COLO668 (cell line): ENCODE results near the gene FXR2.
"Not testable (repeated sequence)": the region's sequence is repeated elsewhere in the genome, so short reads cannot be mapped to it uniquely, and the experiment has no call there.

Experiments used
- DNase-seq: peaks from one replicate; lab custom pipeline; 2025; ENCODE audit not compliant: unreplicated experiment; lab: John Stamatoyannopoulos, UW

The FXR2 gene

DNA sequence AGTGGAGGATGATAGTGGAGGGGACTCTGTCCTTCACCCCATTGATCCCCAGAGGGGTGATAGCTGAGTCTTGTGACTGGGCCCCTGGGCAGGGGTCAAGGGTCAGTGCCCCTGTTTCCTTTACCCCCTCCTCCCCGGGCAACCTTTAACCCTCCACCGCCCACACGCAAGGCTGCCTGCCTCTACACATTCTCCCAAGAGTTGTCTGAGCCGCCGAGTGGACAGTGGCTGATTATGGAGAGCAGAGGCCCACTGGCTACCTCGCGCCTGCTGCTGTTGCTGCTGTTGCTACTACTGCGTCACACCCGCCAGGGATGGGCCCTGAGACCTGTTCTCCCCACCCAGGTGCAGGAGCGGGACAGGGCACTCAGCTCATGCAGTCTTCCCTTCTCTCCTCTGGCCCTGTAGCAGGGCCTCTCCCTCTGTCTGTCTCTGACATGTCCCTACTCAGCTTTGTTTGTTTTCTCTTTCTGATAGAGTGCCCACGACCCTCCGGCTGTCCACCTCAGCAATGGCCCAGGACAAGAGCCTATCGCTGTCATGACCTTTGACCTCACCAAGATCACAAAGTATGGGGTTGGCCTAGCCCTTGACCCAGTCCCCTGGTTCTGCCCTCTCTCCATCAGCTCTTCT is 15.4 kb upstream of the FXR2 start, which contains the start of gene SHBG:
TSS of gene SHBG (plus strand) at position 197 of the 633 bp plus-strand sequence. CDS start at position 235, 38 bp downstream.
- no peak for DNase-seq

DNA sequence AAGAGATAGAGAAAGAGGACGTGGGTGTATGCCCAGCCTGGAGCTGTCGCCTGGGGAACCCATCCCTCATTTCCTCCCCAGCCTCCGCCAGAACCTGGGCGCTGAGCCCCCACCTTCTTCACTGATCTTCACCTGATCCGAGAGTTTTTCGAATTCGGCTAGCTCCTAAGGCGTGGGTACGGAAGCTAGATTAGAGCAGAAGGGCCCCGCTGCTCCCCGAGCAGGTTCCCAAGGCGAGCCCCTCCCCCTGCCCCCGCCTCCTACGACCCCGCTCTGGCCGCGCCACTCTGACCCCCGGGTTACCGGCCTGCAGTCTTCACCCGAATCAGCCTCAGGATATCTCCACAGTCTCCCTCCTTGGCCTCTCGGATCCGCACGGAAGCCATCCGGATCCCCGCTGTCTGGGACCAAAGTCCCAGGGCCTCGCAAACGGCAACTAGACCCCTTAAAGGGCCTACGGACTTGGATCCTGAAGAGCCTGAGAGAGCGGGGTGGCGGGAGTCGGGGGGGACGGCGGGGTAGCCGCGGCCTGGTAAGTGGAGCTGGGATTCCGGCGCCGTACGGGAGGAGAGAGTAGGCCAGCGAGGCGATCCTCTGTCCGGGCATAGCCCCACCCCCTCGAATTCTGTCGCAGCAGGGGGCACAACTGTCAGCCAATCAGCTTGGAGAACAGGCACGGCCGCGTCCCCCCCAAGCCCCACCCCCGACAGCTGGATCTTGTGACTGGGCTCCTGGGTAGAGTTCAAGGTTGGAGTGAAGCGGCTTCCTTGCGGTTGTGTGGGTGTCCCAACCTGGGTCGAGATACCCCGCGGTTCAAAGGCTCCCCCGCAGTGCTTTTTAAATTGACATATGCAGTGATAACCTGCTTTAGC is 12.8 kb upstream of the FXR2 start, which contains the start of gene SAT2:
TSS of gene SAT2 (minus strand) at position 572 of the 872 bp plus-strand sequence. CDS start at position 386, 186 bp downstream.
- DNase-seq = peak; percentile 77

GRCh38 chr17:7626956-7627249 is 12.2 kb upstream of the FXR2 start:
- DNase-seq = no peak

DNA sequence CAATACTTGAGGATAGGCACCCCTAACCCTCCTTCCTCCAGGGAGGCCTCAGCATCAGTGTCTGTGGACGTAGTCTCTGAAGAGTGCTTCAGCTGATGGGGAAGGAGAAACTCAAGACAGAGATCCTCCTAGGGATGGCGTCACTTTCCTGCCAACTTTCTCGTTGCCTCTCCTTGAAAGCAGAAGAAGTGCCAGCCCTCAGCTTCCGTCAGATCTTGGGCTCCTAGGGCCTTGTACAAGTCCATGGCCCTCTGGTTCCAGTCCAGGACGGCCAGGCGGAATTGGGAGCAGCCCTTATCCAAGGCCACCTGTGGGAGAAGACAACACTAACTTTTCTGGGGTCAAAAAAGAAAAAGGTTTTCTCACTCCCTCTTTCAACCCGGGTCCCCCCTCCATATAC is 11.6 kb upstream of the FXR2 start:
- no peak for DNase-seq

GRCh38 chr17:7625749-7626148 is 11.1 kb upstream of the FXR2 start:
- DNase-seq = not testable (repeated sequence)

DNA sequence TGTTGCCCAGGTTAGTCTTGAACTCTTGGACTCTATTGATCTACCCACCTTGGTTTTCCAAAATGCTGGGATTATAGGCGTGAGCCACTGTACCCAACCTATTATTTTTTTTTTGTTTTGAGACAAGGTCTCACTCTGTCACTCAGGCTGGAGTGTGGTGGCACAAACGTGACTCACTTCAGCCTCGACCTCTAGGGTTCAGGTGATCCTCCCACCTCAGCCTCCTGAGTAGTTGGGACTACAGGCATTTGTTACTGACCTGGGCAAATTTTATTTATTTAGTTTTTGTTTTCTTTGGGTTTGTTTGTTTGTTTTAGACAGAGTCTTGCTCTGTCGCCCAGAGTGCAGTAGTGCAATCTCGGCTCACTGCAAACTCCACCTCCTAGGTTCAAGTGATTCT is 9.0 kb upstream of the FXR2 start:
- no peak for DNase-seq

- DNase-seq = no peak
Measured at GRCh38 chr17:7620835-7621234, 6.1 kb upstream of the FXR2 start.

- DNase-seq = no peak
Measured at GRCh38 chr17:7618608-7619007, 3.9 kb upstream of the FXR2 start.

DNA sequence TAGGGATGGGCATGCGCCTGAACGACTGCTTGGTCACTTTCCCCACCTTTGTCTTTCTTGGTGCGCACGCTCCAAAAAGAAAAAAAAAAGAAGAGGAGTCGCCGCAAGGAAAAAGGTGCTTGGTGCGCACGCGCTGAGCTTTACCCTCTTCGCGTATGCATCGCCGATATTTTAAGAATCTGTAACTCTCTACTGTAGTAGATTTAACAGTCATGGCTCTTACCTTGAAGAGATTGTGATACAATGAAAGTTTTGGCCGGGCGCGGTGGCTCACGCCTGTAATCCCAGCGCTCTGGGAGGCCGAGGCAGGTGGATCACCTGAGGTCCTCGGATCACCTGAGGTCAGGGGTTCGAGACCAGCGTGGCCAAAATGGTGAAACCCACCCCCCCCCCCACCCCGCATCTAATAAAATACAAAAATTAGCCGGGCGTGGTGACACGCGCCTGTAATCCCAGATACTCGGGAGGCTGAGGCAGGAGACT is 609 bp upstream of the FXR2 start:
- DNase-seq = no peak

DNA sequence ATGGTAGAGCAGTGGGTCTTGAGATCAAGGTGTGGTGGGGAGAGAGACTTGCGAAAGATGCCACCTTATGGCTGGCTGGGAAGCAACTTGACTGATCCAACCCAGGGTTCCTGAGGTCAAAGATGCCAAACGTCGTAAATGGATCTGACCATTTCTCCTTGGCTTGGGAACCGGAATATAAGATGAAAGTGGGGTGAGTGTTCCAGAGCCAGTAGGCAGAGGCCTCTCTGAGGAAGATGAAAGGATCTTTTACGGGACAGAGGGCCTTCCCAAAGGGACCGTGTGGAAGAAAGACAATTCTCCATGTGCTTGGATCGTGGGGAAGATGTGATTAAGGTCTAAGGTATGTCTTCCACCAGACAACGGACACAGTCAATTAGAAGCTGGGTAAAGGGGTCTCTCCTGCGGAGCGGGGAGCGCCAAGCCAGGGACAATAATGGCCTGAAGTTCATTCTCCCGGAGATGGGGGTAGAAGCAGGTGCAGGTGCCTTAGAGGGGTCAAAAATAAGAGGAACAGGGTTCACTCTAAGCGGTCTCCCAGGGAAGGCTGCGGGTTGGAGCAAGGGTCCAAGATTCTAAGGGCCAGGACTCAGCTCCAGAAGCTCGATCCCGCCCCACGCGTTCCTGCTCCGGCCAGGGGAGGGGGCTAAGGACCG is 800 bp downstream of the FXR2 start:
- DNase-seq = no peak

DNA sequence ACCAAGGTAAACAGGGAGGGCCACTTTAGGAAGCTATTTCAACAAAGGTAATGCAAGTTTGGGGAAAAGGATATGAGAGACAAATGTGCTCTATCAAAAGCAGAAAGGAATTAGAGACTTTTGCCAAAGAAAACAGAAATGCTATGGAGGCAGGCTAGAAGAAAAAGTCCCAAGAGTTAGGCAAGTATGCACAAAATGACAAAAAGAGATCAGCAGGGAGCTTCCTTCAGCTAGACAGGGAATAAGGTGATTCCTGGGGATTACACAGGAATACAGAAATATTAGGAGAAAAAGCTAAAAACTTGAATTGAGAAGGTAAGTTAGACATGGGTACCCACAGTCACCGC is 2.4 kb downstream of the FXR2 start:
- no peak for DNase-seq

- DNase-seq = no peak
Measured at GRCh38 chr17:7611635-7612293, 2.9 kb downstream of the FXR2 start.

DNA sequence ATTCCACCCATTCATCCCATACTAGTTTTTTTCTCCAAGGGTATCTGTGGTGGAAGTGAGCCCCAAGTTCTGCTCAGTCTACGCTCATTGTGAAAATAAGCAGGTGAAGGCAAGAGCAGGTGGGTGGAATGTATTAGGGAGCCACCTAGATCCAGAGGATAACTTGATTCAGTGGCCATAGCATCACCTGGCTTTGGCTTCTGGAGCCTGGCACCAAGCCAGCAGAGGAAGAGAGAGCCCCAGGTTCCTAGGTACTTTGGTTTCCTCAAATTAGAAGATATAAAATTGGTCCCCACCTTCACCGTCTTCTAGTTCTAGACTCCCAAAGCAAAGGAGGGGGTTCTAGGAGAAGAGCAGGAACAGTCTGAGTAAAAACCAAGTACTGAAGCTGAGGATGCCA is 4.1 kb downstream of the FXR2 start:
- peak; percentile 35 for DNase-seq

- no peak for DNase-seq
Measured at GRCh38 chr17:7606280-7606679, 8.4 kb downstream of the FXR2 start.

- not testable (repeated sequence) for DNase-seq
Measured at GRCh38 chr17:7597561-7597960, 17.1 kb downstream of the FXR2 start.

DNA sequence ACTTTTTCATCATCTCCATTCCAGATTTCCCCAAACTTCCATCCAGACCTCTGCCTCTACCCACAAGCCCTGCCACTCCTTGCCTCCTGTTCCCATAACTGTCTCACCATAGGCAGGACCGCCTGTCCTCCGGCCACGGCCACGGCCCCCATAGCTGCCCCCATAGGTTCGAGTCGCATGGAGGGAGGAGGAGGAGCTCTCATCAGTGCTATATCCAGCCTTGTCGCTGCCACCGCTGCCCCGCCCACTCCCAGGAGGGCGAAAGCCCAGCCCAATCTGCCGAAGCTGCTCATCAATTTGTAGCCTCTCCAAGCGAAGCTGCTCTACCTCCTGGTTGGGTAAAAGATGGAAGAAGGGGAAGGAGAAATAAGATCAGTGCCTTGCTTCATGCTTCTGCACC is 21.4 kb downstream of the FXR2 start:
- DNase-seq = no peak

GRCh38 chr17:7592422-7593021 is 22.2 kb downstream of the FXR2 start:
- DNase-seq = no peak

DNA sequence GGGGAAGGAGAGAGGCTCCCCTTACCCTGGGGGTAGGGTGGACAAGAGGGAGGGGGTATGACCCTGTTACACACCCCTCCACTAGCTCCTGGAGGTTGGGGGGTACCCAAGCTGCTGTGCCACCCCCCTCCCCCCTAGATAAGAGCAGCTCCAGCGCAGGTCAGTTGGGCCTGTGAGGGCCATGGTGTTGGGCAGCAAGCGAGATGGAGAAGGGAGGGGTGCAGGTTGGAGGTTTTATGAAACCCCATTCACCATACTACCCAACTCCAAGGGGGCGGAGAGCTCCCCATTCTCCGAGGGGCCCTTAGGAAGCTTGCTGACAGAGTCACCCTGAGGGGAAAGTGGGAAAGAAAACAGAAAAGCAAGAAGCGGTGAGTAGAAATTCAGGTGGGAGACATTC is 23.1 kb downstream of the FXR2 start:
- DNase-seq = no peak

GRCh38 chr17:7590743-7591142 is 24.0 kb downstream of the FXR2 start:
- DNase-seq = no peak

GRCh38 chr17:7589891-7590691 is 24.6 kb downstream of the FXR2 start, which contains the start of gene SOX15:
Gene SOX15, minus strand, starts transcription at chr17:7590094. Its CDS starts 418 bp downstream, at chr17:7589676.
- DNase-seq = no peak
